GM10248 (cell line): Measurements from ENCODE around the gene FBXO22.
"Not testable (repeated sequence)": the region's sequence is repeated elsewhere in the genome, so short reads cannot be mapped to it uniquely, and the experiment has no call there.

Experiments used
- CTCF ChIA-PET: fragments of 300-600 bp; sonication (Branson Sonifier 250); formaldehyde crosslinking; extraction: SDS; loops from one replicate; lab custom pipeline; 2021; ENCODE audit warnings: antibody characterized with exemption; lab: Yijun Ruan, JAX
- POLR2A ChIA-PET: fragments of 350-650 bp; sonication (Branson Sonifier 250); formaldehyde crosslinking; extraction: SDS; loops from one replicate; lab custom pipeline; 2020; ENCODE audit warnings: antibody characterized with exemption; lab: Yijun Ruan, JAX
- DNase-seq: peaks from one replicate; pipeline ENCODE4 v3.0.0; 2012; ENCODE audit errors: extremely low spot score
- CTCF ChIP-seq: IDR thresholded peaks from 2 replicates; pipeline ENCODE4 v1.5.1; 2012; ENCODE audit warnings: mild to moderate bottlenecking, low read depth; ENCODE audit errors: extremely low read depth, missing control alignments, control extremely low read depth

Gene FBXO22

GRCh38 chr15:75982468-75982867, 78.8 kb downstream of the FBXO22 start:
- CTCF ChIA-PET, result no interaction called here
- POLR2A ChIA-PET, result no interaction called here
- TF ChIP-seq CTCF, result no peak
- no peak for DNase-seq

GRCh38 chr15:75984706-75985105, 81.0 kb downstream of the FBXO22 start:
- POLR2A ChIA-PET, DNase-seq, CTCF ChIA-PET: not testable (repeated sequence)

GRCh38 chr15:75985971-75986370, 82.3 kb downstream of the FBXO22 start:
- no peak for TF ChIP-seq CTCF
- POLR2A ChIA-PET, result no interaction called here
- CTCF ChIA-PET, result interaction anchor here (1.0 kb wide), 1 partner anchor 89 kb away, joined by 3 read pairs; no protein-coding TSS in a partner anchor
- no peak for DNase-seq

- DNase-seq, result no peak
- no peak for TF ChIP-seq CTCF
- CTCF ChIA-PET, result no interaction called here
- POLR2A ChIA-PET, result no interaction called here
These were observed 85.4 kb downstream of the FBXO22 start for GRCh38 chr15:75989045-75989444.

GRCh38 chr15:75989875-75990274, 86.2 kb downstream of the FBXO22 start:
- CTCF ChIA-PET, result interaction anchor here (2.0 kb wide), 1 partner anchor 11 kb away, joined by 7 read pairs; no protein-coding TSS in a partner anchor
- no peak for DNase-seq
- no peak for TF ChIP-seq CTCF
- POLR2A ChIA-PET, result no interaction called here
